Measurements from ENCODE around the gene CCDC188. TPM values are rescaled to one million over a fixed set of nuclear protein-coding genes. Genes with fewer than 3 reads are reported as not detected.

CCDC188 gene
- total RNA-seq, 1 donor from 2014 or later, result 8.6 TPM

GRCh38 chr22:20133930-20134549 lies 16.8 kb downstream of the CCDC188 start:
- no peaks in the 10 kb centered on the region for H3K9me3 Mint-ChIP-seq
- DNase-seq (ENCODE audit: low read depth, low spot score), result no peak
- H3K4me1 Mint-ChIP-seq, result peaks cover 10% of the 10 kb centered on the region
- no peak overlapping the region for H3K27ac Mint-ChIP-seq (ENCODE audit: unreplicated experiment)
- H3K4me3 Mint-ChIP-seq, result peak overlapping the region; percentile 86
- H3K36me3 Mint-ChIP-seq (ENCODE audit: low read depth), result no peaks in the 10 kb centered on the region
- H3K27me3 Mint-ChIP-seq (ENCODE audit: low read depth), result peaks cover 4% of the 10 kb centered on the region
- no peak for TF ChIP-seq CTCF (conservative IDR thresholded peaks at IDR 0.05)

GRCh38 chr22:20132686-20133246 lies 18.1 kb downstream of the CCDC188 start:
- no peak for TF ChIP-seq CTCF (conservative IDR thresholded peaks at IDR 0.05)
- Mint-ChIP-seq H3K27ac (ENCODE audit: unreplicated experiment) (no peak overlapping the region), H3K36me3 (ENCODE audit: low read depth) (peaks cover 2% of the 10 kb centered on the region), H3K9me3 (no peaks in the 10 kb centered on the region), H3K4me3 (peak overlapping the region; percentile 86), H3K4me1 (peaks cover 10% of the 10 kb centered on the region), H3K27me3 (ENCODE audit: low read depth) (peaks cover 5% of the 10 kb centered on the region)
- no peak for DNase-seq (ENCODE audit: low read depth, low spot score)

- H3K36me3 Mint-ChIP-seq (ENCODE audit: low read depth), result peaks cover 5% of the 10 kb centered on the region
- H3K9me3 Mint-ChIP-seq, result no peaks in the 10 kb centered on the region
- H3K4me1 Mint-ChIP-seq, result peaks cover 10% of the 10 kb centered on the region
- H3K27me3 Mint-ChIP-seq (ENCODE audit: low read depth), result peaks cover 5% of the 10 kb centered on the region
- DNase-seq (ENCODE audit: low read depth, low spot score), result no peak
- H3K4me3 Mint-ChIP-seq, result peak overlapping the region; percentile 86
- H3K27ac Mint-ChIP-seq (ENCODE audit: unreplicated experiment), result no peak overlapping the region
- no peak for TF ChIP-seq CTCF (conservative IDR thresholded peaks at IDR 0.05)
Measured at GRCh38 chr22:20131859-20132685, 18.8 kb downstream of the CCDC188 start.

- H3K36me3 Mint-ChIP-seq (ENCODE audit: low read depth), result peaks cover 5% of the 10 kb centered on the region
- no peaks in the 10 kb centered on the region for H3K9me3 Mint-ChIP-seq
- peaks cover 10% of the 10 kb centered on the region for H3K4me1 Mint-ChIP-seq
- peak within 1 kb of the TSS; percentile 86 for H3K4me3 Mint-ChIP-seq
- no peak for DNase-seq (ENCODE audit: low read depth, low spot score)
- H3K27me3 Mint-ChIP-seq (ENCODE audit: low read depth), result peaks cover 5% of the 10 kb centered on the region
- H3K27ac Mint-ChIP-seq (ENCODE audit: unreplicated experiment), result no peak within 1 kb of the TSS
- no peak for TF ChIP-seq CTCF (conservative IDR thresholded peaks at IDR 0.05)
Measured at GRCh38 chr22:20131597-20131858, 19.3 kb downstream of the CCDC188 start, which contains the start of gene ZDHHC8. ZDHHC8 (plus strand) TSS chr22:20131804; CDS start chr22:20131948, 144 bp downstream.

GRCh38 chr22:20130731-20131596 lies 19.9 kb downstream of the CCDC188 start:
- Mint-ChIP-seq H3K9me3 (no peaks in the 10 kb centered on the region), H3K4me3 (peak overlapping the region; percentile 81), H3K36me3 (ENCODE audit: low read depth) (peaks cover 7% of the 10 kb centered on the region), H3K4me1 (peaks cover 7% of the 10 kb centered on the region), H3K27me3 (ENCODE audit: low read depth) (peaks cover 5% of the 10 kb centered on the region), H3K27ac (ENCODE audit: unreplicated experiment) (no peak overlapping the region)
- DNase-seq (ENCODE audit: low read depth, low spot score), result peak; percentile 63
- no peak for TF ChIP-seq CTCF (conservative IDR thresholded peaks at IDR 0.05)
